NCI-H345 treated with DMSO at 0.1 percent for 48 hours (cell line): ENCODE data around the gene NTN3.
A peak's percentile ranks its signal among the peaks of the same experiment; 100 is the strongest.
"Not testable (repeated sequence)": the region's sequence is repeated elsewhere in the genome, so short reads cannot be mapped to it uniquely, and the experiment has no call there.

ENCODE experiments used
- DNase-seq: peaks from one replicate; lab custom pipeline; 2025; ENCODE audit not compliant: unreplicated experiment; lab: John Stamatoyannopoulos, UW

NTN3 gene

DNA sequence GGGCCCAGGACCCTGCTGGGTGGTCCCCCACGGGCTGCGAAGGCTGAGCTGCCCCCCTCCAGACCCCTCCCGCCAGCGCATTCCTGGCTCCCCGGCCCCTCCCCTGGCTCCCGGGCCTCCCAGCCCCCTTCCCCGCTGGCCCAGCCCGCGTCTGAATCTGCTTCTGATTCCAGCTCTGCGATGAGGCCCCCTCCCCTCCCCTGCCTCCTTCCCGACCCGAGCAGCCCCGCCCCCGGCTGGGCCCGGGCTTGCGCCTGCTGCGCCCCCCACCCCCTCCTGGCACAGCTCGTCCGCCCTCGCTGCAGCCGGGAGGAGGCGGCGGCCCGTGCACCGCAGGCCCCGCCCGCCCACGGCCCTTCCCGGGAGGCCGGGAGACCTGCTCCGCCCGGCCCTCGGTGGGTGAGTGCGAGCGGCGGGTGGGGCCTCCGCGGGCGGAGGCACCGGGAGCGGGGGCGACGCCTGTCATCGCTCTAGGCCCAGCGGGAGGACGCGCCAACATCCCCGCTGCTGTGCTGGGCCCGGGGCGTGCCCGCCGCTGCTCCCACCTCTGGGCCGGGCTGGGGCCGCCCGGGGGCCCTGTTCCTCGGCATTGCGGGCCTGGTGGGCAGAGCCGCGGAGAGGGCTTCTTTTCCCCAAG is at the start of gene NTN3:
NTN3 (plus strand) TSS at position 282 of the 637 bp plus-strand sequence. CDS start 405 bp downstream, outside the sequence.
- peak; percentile 55 for DNase-seq

DNA sequence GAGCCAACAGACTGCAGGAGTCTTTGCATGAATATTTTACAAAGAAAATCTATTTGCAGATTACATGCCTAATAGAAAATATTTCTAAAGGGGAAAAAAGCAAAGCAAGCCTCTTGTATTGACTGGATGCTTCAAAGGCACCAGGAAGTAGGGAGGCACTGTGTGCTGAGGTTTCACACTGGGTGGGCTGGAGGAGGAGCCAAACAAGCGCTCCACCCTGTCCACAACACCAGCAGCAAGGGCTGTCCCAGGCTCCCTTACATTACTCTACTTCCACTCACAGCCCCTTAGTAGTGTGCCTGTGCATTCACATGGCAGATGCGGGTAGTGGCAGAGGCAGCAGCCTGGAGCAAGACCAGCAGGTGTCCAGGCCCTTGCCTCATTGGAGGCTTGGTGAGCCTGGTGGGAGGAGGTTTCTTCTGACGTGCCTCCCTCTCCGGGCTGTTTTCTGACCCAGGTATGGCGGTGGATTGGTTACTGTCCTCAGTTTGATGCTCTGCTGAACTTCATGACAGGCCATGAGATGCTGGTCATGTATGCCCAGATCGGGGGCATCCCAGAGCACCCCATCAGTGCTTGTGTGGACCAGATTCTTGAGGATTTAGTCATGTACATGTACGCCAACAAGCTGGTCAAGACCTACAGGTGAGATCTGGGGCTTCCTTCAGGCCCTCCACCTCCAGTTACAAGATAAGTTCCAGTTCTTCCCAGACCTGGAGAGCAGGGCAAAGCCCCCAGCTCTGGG is 48.8 kb upstream of the NTN3 start:
- DNase-seq, result no peak

DNA sequence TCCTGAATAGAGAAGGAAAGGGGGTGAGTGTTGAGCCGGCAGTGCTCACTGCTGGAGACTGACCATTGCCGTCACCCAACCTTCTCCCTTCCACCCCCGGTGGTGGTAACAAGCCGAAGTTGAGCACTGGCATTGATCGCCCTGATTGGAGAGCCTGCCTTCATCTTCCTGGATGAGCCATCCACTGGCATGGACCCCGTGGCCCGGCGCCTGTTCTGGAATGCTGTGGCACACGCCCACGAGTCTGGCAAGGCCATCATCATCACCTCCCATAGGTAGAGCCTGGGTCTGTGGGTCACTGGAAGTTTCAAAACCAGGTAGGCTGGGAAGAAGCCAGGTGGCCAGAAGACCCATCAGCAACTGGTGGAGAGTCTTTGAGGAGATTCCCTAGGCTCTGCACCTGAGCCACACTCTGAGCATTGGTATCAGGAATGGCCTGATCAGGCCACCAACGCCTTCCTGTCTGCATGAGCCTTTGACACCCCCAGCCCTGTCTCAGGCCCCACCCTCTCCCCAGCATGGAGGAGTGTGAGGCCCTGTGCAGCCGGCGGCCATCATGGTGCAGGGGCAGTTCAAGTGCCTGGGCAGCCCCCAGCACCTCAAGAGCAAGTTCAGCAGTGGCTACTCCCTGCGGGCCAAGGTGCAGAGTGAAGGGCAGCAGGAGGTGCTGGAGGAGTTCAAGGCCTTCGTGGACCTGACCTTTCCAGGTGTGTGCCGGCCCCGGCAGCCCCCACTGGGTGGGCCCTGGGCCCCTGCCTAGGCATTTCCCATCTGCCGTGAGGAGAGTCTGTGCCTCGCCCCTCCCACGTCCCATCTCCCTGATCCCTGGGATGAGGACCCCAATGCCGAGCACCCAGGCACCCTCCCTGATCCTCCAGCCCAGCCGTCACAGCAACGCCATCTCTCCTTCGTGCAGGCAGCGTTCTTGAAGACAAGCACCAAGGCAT is 46.8 kb upstream of the NTN3 start:
- DNase-seq, result no peak

DNA sequence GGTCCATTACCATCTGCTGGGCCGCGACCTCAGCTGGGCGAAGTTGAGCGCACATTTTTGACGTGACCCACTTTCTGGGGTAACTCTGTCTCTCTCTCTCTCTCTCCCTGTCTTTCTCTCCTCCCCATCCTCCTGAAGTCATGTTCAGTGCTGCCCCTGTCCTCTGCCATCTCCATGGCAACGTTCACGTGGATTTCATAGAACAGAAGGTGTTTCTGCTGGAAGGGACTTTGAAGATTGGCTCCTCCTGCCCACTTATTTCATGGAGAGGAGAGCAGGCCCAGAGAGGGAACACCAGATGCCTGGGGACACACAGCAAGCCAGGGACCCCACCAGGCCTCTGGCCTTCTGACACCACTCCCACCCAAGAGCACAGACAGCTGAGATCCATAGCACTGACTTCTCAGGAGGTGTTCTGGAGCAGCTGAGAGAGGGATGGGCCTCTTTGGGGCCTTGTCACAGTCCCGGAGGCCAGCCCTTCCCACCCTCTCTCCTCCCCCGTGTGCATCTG is 46.0 kb upstream of the NTN3 start:
- DNase-seq, result no peak

DNA sequence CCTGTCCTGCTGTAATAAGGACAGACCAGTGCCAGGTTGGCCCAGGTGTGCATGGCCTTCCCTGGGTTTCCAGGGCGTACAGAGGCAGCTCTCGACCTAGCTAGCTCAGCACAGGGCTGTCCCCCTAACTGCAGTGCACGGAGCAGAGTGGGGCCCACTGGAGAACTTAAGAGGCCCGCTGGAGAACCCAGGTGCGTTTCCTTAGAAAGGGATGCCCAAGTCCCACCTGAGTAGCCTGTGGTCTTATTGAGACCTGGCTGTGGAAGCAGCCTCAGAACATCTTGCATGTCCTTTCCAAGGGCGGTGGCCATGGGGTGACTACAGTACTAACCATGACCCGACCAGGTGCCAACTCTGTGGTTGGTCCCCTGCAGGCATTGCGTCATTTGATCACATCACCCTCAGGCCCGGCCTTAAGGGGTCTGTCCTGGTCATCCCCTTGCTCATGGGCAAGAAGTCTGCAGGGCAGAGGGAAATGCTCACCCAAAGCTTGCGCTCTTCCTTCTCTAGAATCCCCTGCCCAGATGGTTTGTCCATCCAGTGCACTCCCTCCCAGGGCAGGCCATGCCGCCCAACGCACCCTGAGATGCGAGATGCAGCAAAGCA is 45.2 kb upstream of the NTN3 start:
- no peak for DNase-seq

DNA sequence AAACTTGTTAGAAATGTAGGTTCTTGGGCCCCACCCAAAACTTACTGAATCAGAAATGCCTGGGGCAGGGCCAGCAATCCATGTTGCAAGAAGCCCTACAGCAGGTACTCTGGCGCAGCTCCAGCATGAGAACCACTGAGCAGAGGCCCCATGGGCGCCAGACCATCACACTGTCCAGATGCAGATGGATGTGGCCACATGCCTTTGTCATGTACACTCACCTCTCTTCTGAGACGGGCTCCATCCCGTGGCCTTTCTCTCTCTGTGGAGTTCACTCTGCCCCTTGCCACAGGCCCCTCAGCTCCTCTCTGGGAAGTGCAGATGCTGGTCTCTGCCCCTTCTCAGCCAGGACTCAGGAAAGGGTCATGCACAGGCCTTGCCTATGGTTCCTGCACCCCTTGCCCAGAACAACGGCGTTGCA is 44.1 kb upstream of the NTN3 start:
- DNase-seq, result no peak

DNA sequence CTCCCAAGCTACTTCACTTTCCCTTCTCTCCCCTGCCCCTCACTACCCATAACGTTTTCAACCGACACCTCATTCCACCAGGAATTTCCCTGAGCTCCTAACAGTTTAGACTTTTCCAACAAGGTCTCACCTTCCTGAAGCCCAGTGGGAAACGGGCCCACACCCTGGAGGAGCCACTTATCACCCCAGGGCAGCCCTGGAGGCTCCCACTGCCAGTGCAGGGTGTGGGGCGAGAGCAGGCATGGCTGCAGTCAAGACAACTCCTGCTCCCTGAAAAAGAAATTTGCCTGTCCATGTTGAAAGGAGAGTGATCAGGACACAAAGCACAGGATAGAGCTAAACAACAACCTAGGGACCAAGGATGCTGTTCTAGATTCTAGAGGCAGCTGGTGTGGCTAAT is 43.6 kb upstream of the NTN3 start:
- no peak for DNase-seq

DNA sequence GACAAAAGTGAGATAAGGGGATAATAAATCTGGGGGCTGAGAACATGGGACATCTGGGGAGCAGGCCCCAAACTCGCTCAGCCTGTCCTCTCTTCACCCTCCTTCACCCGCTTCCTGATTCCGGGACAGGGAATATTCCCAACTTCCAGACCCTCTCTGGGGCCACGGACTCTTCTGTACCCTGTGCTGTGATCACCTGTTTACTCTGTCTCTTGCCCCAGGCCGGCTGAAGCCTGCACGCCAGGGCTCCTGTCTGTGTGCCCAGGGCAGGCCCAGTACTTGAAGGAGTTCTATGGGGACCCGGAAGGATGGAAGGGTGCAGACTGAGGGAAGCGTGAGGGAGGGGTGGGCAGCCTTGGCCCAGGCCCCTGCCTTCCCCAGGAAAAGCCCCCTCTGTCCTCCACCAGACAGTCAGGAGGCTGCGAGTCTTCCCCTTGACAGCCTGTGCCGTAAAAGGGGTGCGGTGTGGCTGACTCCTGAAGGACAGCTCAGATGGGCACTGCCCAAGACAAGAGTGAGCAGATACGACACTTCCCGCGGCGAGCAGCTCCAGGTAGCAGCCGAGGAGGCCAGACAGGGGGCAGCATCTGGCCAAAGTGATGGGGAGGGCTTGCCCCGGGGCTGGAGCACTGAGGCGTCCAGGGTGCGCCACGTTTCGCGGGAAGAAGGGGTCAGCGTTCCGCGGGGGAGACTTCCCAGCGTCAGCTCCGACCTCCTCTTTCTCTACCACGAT is 42.9 kb upstream of the NTN3 start:
- no peak for DNase-seq

DNA sequence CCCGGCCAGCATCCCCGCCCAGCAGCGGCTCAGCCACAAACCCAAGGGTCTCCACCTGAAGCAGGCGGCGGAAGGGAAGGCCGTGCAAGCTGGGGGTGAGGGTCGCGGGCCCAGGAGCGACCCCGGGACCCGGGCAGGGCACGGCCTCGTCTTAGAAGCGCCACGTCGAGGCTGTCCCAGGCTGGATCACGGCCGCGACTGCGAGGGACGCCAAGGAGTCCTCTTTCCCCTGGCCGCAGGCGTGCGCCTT is 42.4 kb upstream of the NTN3 start:
- DNase-seq, result no peak

DNA sequence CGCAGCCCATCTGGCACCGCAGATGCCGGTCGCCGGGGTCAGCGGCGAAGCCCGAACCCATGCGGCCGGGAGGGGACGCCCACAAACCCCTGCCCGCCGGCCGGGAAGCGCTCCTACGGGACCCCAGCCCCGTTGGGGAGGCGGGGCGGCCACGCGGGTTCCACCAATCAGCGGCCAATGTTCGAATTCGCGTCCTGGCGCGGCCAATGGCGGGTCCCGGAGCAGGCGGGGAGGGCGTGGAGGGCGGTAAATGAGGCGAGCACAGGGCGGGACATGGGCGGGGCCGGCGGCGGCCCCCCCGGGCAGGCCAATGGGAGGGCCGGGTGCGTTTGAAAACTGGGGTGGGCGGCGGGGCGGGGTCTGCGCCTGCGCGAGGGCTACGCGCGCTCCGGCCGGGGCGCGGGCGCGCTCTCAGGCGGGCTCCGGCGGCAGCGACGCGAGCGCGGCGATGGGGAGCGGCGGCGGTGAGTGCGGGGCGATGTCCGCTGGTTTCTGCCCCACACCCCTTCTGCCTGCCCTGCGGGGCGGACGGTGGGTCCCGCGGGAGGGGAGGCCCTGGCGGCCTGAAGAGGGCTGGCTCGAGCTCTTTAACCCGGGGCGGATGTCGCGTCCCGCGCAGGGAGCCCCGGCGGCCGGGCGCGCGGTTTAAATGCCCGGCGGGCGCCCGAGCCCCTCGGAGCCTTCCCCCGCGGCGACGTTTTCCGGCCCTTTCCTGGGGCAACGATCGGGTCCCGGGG is 41.9 kb upstream of the NTN3 start, which contains the start of gene CCNF:
CCNF (plus strand) TSS at position 414 of the 737 bp plus-strand sequence; CDS start at position 449, 35 bp downstream.
- peak; percentile 91 for DNase-seq

DNA sequence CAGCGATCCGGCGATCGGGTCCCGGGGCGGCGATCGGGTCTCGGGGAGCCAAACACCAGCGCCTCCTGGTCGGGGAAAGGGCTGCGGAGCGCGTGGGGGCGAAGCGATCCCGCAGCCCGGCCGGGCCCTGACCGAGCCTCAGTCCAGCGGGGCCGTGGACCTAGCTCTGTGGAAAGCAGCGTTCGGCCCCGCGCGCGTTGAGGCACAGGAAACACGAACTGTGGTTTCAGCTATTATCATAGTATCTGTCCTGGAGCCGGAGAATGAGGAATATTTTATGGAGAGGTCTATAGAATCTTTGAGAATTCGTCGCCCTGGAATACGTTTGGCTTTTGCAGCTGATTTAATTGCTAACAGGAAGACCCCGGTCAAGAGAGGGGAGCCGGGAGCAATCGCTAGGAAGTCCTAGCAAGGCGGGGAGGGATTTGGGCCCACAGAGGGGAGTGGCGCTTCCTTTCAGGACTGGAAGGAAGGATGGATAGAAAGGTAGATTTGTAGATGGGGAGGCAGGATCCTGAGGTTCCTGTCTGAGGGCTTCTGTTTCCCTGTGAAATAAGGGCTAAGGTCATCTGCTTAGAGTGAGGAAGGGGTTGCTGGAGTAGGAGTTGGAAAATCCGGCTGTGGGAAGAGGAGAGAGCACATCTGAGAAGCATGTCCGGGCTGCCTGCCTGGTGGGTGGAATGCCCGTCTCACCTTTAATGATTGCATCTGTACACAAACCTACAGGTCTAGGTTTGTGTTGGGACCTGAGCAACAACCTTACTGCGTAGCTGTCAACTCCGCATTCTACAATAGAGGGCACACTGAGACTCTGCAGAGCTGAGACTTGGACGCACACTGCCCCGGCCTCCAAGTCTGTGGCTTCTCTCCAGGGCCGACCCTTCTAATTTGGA is 41.1 kb upstream of the NTN3 start:
- DNase-seq, result no peak

DNA sequence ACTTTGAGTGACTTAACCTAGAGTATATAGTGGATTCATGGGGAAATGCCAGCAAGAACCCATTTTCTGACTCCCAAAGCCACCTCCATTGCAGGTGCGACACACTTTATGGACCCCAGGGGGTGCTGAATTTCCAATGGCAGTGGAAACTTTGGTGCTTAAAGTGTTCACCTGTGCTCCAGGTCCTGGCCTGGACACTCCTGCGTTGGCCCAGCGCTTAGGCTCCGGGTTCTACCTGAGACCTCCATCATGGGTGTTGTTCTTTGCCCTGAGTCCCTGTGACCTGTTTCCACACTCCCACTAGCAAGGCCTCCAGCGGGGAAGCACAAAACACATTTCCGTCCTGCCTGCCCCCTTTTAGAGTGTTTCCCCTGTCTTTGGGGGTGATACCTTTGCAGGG is 38.8 kb upstream of the NTN3 start:
- DNase-seq, result no peak

DNA sequence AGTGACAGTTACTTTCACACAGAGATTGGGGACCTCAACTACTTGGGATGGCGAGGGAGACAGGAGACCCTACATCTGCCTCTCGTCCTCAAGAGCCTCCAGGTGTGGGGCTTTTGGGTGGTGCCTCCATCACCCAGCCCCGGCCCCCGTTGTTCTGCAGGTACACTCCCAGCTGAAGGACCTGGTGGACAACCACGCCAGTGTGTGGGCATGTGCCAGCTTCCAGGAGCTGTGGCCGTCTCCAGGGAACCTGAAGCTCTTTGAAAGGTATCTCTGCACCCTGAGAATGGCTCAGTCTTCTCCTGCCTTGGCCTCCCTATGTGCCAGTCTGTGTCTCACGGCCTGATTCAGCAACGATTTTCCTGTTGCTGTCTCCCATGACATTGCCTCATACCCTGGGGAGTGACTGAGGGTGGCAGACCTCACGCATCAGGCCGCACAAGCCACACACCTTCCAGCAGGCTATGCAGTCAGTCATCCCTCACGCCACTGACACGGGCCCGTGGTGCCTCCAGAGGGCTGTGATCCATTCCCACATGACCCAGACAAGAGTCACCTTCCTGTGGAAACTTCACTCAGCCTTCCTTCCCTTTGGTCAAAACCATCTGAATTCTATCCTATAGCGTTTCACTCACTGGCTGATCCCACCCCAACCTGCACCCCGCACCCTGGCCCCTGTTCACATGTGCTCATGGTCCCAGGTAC is 38.1 kb upstream of the NTN3 start:
- DNase-seq, result no peak

DNA sequence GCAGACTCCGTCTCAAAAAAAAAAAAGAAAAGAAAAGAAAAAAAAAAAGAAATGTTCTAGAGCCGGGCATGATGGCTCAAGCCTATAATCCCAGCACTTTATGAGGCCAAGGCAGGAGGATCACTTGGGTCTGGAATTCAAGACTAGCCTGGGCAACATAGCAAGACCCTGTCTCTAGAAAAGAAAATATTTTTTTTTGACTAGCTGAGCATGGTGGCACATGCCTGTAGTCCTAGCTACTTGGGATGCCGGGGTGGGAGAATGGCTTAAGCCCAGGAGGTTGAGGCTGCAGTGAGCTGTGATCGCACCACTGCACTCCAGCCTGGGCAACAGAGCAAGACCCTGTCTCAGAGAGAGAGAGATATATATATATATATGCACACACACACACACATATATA is 35.9 kb upstream of the NTN3 start:
- DNase-seq, result not testable (repeated sequence)

DNA sequence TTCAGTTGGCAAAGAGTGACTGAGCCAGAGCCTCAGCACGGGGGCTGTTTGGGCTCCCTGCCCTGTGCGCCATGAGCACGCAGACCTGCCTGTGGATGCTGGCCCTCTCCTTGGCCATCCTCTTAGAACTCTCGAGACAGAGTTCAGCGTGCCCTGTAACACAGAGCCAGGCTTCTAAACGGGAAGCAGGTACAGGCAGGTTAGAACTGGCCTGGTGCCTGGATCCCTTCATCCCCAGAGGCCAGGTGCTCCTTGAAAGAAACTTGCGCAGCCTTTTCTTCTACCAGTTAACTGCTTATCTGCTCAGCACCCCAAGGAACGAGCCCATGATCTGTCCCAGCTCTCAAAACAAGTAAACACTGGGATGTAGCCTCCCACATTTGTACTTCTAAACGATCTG is 35.0 kb upstream of the NTN3 start:
- DNase-seq, result no peak

DNA sequence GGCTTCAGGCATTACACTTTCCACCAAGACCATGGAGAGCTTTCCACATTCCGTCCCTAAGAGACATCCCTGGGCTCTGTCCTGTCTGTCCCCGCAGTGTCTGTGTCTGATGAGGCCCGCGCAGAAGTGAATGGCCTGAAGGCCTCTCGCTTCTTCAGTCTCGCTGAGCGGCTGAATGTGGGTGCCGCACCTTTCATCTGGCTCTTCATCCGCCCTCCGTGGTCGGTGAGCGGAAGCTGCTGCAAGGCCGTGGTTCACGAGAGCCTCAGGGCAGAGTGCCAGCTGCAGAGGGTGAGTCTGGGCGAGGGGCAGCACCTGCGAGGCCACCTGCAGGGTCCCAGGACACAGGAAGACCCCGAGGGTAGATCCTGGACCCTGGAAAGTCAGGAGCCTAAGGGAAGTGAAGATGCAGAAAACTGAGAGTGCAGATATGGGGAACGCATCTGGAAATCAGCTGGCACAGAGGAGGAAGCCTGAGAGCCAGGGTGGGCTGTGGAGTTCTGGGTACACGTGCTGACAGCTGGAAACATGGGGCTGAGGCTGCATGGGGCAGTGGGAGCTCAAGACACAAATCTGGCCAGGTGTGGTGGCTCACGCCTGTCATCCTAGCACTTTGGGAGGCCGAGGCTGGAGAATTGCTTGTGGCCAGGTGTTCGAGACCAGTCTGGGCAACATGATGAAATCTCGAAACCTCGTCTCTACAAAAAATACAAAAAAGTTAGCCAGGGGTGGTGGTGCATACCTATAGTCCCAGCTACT is 33.9 kb upstream of the NTN3 start:
- DNase-seq, result no peak

DNA sequence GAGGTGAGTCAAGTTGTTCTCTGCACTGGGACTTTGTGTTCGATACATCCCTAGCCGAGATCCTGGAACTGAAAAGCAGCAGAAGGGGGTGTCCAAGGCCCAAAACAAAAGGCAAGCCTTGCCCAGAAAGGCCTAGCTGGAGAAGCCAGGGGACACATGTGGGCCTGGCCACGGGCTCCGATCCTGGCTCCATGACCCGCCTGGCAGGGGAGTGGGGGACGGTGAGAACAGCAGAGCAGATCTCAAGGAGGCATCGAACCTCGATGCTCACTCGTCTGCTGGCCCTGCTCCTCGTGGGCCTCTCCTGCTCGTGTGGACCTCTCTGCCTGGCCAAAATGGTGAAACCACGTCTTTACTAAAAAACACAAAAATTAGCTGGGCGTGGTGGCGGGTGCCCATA is 33.0 kb upstream of the NTN3 start:
- no peak for DNase-seq

DNA sequence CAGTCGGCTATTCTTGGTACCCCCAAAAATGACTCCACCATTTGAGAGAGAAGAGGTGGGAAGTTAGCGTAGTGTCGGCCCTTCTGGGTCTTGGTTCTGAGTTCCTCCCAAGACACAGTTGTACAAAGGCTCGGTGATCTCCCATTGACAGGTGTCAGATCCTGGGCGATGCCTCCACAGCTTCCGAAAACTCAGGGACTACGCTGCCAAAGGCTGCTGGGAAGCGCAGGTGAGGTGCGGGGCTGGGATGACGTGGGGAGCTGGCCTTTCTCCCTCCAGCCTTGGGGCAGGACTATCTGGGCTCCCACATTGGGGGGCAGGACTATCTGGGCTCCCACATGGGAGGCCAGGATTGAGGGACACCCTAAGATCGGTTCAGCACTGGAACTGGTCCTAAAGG is 31.5 kb upstream of the NTN3 start:
- DNase-seq, result no peak
